Stomach smooth muscle (tissue), 2 donors: ENCODE measurements around the gene EGFL8.

Source experiments
- H3K27ac ChIP-seq: one replicate; pipeline ENCODE4 v1.7.0; 2013; ENCODE audit warnings: mild to moderate bottlenecking, low read length, inconsistent platforms
- H3K27me3 ChIP-seq, 2 donors: one replicate each; pipeline ENCODE4 v1.7.0; 2013; ENCODE audit warnings: low read length in 2 of 2; ENCODE audit not compliant: insufficient read depth in 2 of 2, control insufficient read depth in 1 of 2
- H3K36me3 ChIP-seq, 2 donors: one replicate each; pipeline ENCODE4 v1.7.0; 2013; ENCODE audit warnings: low read length in 2 of 2; ENCODE audit not compliant: control insufficient read depth in 2 of 2, insufficient read depth in 2 of 2
- H3K4me1 ChIP-seq: one replicate; pipeline ENCODE4 v1.7.0; 2013; ENCODE audit warnings: low read length; ENCODE audit not compliant: control insufficient read depth, insufficient read depth
- H3K4me3 ChIP-seq, 2 donors: one replicate each; pipeline ENCODE4 v1.7.0; 2013; ENCODE audit warnings: low read length in 2 of 2
- H3K9ac ChIP-seq, 2 donors: one replicate each; pipeline ENCODE4 v1.7.0; 2013; ENCODE audit warnings: low read length in 2 of 2, mild to moderate bottlenecking in 1 of 2
- H3K9me3 ChIP-seq, 2 donors: one replicate each; pipeline ENCODE4 v1.7.0; 2013; ENCODE audit warnings: low read length in 2 of 2; ENCODE audit not compliant: control insufficient read depth in 2 of 2
- donor health status: healthy.
- donor health status: Pancreatic carcinoma.

Gene EGFL8

DNA sequence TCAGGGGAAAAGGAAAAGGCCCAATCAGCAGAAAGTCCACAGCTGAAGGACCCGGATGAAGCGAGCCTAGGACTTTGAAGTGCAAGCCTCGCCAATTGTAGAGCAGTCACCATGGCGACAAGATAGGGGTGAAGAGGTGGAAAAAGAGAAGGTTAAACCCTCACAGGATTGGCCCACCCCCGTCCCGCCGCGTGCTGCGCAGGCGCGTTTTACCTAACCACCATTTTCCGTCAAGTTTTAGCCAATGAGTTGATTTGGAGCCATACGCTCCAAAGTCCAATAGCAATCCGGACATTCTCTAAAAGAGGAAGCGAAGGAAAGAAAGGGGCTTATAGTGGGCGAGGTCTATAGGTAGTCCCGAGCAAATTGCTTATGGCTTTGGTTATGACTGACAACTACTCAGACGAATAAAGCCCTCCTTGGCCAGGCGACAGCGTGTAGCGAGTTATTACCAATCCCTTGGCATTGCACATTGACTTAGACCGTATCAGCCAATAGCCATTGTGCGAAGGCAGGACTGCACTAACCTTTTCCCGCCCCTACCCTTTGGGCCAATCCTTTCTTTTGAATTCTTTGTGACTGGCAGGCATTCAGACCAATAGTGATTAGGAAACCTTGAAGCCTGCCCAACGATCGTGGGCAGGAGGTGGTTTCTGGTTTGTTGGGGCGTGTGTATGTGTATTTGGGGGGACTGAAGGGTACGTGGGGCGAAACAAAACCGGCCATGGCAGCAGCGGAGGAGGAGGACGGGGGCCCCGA, 13.6 kb downstream of the EGFL8 start, which contains the start of gene RNF5:
TSS of gene RNF5 (plus strand) at position 618 of the 759 bp plus-strand sequence. CDS start at position 725, 107 bp downstream.
- peaks cover 58% of the 10 kb centered on the region for H3K4me1 ChIP-seq
- H3K9ac ChIP-seq = peak within 1 kb of the TSS; percentile 80 to 96
- no peaks in the 10 kb centered on the region for H3K27me3 ChIP-seq
- H3K4me3 ChIP-seq = peak within 1 kb of the TSS; percentile 83 to 98
- peaks cover 7 to 12% of the 10 kb centered on the region in 2 donors for H3K36me3 ChIP-seq
- no peaks in the 10 kb centered on the region for H3K9me3 ChIP-seq
- H3K27ac ChIP-seq = peak within 1 kb of the TSS; percentile 93

DNA sequence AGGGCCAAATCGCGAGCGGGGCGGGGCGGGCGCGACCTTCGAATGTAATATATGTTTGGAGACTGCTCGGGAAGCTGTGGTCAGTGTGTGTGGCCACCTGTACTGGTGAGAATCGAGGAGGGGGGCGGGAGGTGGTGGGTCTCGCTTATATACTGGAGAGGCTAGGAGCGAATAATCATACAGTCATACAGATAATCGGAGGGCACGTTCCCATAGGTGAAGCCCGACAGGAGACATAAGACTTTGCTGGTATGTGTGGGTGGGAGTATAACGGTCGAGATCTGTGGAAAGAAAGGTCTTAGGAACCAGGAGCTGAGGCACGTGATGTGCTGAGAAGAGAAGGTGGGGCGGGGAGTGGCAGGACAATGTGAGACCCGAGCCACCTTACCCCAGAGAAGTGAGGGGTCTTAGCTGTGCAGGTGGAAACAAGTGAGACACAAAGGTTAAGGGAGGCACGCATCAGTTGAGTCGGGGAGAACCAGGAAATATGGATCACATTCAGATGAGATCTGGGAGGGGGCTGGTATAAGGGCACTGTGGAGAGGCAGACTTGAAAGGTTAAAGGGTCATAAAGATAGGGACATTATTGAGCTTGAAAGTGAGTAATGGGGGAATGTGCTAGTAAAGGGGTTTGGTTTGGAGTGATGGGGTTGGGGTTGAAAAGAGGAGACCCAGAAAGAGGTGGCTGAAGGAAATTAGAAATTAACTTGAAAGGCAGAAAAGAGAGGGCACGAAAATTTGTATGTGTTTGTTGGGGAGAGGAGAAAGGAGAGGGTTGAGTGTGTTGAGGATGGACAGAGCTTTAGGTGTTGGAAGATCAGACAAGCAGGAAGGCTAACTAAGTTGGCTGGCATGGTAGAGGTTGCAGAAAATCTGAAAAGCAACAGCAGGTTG, 14.4 kb downstream of the EGFL8 start:
- H3K4me1 ChIP-seq = peaks cover 56% of the 10 kb centered on the region
- no peaks in the 10 kb centered on the region for H3K9me3 ChIP-seq
- peak overlapping the region; percentile 93 for H3K27ac ChIP-seq
- peak overlapping the region; percentile 71 to 96 for H3K9ac ChIP-seq
- peak overlapping the region; percentile 83 to 98 for H3K4me3 ChIP-seq
- H3K27me3 ChIP-seq = no peaks in the 10 kb centered on the region
- H3K36me3 ChIP-seq = peaks cover 13 to 20% of the 10 kb centered on the region in 2 donors

DNA sequence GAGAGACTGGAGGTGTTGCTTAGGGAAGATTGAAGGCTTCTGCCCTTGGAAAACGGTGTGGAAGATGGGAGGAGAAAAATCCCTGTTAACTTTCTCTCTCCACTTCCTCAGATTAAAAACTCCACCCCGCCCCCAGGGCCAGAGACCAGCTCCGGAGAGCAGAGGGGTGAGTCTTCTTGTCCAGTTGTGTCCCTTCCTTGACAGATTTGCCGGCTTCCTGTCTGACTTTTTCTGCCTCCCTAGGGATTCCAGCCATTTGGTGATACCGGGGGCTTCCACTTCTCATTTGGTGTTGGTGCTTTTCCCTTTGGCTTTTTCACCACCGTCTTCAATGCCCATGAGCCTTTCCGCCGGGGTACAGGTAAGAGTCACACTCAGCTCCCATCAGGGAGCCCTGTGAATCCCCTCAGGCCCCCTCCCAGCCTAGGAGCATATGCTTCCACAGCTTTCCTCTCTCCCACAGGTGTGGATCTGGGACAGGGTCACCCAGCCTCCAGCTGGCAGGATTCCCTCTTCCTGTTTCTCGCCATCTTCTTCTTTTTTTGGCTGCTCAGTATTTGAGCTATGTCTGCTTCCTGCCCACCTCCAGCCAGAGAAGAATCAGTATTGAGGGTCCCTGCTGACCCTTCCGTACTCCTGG, 15.5 kb downstream of the EGFL8 start:
- H3K36me3 ChIP-seq = peaks cover 14 to 20% of the 10 kb centered on the region in 2 donors
- peak overlapping the region in 1 of 2 donors; percentile 8 for H3K4me3 ChIP-seq
- peak overlapping the region in 1 of 2 donors; percentile 71 for H3K9ac ChIP-seq
- no peaks in the 10 kb centered on the region for H3K9me3 ChIP-seq
- H3K27me3 ChIP-seq = no peaks in the 10 kb centered on the region
- peaks cover 50% of the 10 kb centered on the region for H3K4me1 ChIP-seq
- peak overlapping the region; percentile 18 for H3K27ac ChIP-seq

DNA sequence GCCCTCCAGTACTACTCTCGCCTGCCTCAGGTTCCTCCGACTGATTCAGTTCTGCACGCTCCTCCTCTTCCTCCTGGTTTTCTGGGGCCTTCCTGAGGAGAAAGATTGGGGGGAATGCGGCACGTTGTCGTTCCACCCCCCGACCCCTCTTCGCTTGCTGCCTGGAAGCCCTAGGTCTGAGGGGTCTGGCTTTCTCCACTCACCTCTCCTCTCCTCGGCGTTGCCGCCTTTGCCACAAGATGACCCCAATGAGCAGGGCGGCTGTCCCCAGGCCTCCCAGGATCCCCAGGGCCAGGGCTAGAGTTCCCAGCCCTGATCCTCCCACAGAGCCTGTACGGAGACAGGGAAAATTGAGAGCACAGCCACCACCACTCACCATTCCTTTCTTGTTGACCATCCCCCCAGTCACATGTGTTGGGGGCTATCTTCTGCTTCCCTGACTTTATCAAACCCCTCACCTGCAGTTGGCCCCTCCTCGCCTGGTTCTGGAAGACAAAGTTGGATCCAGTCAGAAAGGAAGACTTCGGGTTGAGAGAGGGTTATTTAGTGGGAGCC, 16.8 kb downstream of the EGFL8 start:
- H3K4me1 ChIP-seq = peaks cover 44% of the 10 kb centered on the region

DNA sequence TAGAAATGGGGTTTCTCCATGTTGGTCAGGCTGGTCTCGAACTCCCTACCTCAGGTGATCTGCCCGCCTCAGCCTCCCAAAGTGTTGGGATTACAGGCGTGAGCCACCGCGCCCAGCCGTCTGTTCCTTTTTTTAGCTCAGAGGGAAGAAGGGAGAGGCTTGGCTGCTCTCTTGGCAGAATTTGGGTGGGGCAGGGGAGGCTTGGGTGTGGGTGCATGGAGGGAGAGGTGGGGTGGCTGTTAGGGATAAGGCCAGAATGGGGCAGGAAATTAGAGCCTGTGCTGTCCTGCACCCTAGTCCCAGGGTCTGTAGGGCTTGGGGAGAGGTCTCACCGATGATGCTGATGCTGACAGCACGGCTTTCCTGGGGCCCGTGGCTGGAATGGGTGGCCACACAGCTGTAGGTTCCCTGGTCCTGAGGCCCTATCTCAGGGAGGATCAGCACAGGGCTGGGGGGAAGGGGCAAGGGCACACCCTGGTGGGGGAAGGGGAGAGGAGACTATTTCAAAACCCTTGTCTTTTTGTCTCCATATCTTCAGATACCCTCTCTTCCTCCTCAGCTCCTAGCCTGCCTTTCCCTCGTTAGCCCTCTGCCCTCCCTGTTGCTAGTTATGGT, 17.6 kb downstream of the EGFL8 start:
- peaks cover 21 to 25% of the 10 kb centered on the region in 2 donors for H3K36me3 ChIP-seq
- no peak overlapping the region for H3K27ac ChIP-seq
- peaks cover 45% of the 10 kb centered on the region for H3K4me1 ChIP-seq
- no peak overlapping the region for H3K4me3 ChIP-seq
- no peaks in the 10 kb centered on the region for H3K27me3 ChIP-seq
- peak overlapping the region in 1 of 2 donors; percentile 36 for H3K9ac ChIP-seq
- no peaks in the 10 kb centered on the region for H3K9me3 ChIP-seq

More for the DNA sequence above, 16.8 kb downstream of the EGFL8 start:
- Histone ChIP-seq H3K9me3 (no peaks in the 10 kb centered on the region), H3K4me3 (no peak overlapping the region), H3K36me3 (peaks cover 14 to 20% of the 10 kb centered on the region in 2 donors), H3K27ac (no peak overlapping the region), H3K27me3 (no peaks in the 10 kb centered on the region), H3K9ac (no peak overlapping the region)

DNA sequence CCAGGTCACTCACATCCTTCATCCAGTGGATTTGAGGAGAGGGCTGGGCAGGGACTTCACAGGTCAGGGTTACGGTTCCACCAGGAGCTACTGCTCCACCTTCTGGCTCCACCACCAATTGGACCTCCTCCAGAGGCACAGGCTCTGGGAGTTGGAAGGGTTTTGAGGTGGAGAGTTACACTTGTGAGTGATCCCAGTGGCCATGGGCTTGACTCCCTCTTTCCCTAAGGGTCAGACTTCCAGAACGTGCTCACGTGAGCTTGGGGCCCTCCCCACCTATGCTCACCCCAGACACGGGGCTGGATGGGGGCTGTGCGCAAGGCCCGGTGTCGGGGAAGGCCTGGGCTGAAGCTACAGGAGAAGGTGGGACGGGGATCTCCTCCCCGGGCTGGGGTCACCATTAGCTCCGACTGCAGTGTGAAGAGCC, 18.2 kb downstream of the EGFL8 start:
- Histone ChIP-seq H3K9me3 (no peaks in the 10 kb centered on the region), H3K4me3 (no peak overlapping the region), H3K27ac (peak overlapping the region; percentile 60), H3K36me3 (peaks cover 26 to 27% of the 10 kb centered on the region in 2 donors), H3K27me3 (no peaks in the 10 kb centered on the region), H3K4me1 (peaks cover 43% of the 10 kb centered on the region), H3K9ac (peak overlapping the region in 1 of 2 donors; percentile 36)

DNA sequence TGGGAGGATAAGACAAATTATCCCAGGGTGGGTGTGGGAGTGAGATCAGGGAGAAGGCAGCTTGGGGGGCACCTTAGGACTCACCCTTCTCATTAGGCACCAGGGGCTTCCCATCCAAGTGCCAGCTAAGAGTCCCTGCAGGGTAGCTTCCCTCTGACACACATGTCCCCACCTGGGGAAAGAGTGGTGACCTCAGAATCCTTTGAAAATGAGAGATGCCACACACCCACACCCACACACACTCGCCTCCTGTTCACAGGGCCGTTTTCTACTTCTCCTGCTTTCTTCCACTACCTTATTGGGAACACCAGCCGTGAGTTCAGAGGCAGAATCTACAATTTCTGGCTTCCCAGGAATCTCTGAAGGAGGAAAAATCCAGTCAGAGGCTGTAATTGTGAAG, 18.6 kb downstream of the EGFL8 start:
- no peaks in the 10 kb centered on the region for H3K27me3 ChIP-seq
- no peak overlapping the region for H3K4me3 ChIP-seq
- H3K9me3 ChIP-seq = no peaks in the 10 kb centered on the region
- no peak overlapping the region for H3K9ac ChIP-seq
- peak overlapping the region; percentile 60 for H3K27ac ChIP-seq
- peaks cover 44% of the 10 kb centered on the region for H3K4me1 ChIP-seq
- H3K36me3 ChIP-seq = peaks cover 26 to 31% of the 10 kb centered on the region in 2 donors

DNA sequence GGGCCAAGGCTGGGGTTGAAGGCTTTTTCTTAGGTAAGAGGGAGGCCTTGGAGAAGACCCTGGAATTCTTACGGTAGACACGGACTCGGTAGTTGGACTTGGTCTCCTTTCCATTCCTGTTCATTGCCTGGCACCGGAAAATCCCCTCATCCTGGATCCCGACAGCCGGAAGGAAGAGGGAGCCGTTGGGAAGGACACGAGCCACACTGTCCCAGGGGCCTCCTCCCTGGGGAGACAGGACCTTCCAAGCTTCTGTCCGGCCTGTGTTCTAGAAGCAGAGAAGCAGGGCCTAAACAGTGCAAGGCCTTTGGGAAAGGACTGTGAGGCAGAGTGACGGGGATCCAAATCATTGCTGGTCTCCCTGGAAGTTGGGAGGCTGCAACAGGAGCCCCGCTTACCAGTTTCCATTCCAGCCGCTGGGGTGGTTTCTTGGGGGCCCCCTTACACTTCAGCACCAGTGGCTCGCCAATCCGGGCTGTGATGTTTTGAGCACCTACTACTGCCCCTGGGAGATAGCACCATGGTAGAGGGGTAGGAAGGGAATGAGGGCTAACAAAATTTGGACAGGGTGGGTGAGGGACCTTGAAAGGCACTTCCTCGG, 19.2 kb downstream of the EGFL8 start:
- no peak overlapping the region for H3K4me3 ChIP-seq
- no peaks in the 10 kb centered on the region for H3K27me3 ChIP-seq
- peaks cover 49% of the 10 kb centered on the region for H3K4me1 ChIP-seq
- H3K36me3 ChIP-seq = peaks cover 26 to 31% of the 10 kb centered on the region in 2 donors
- no peaks in the 10 kb centered on the region for H3K9me3 ChIP-seq
- peak overlapping the region; percentile 60 for H3K27ac ChIP-seq
- H3K9ac ChIP-seq = peak overlapping the region; percentile 5 to 22

DNA sequence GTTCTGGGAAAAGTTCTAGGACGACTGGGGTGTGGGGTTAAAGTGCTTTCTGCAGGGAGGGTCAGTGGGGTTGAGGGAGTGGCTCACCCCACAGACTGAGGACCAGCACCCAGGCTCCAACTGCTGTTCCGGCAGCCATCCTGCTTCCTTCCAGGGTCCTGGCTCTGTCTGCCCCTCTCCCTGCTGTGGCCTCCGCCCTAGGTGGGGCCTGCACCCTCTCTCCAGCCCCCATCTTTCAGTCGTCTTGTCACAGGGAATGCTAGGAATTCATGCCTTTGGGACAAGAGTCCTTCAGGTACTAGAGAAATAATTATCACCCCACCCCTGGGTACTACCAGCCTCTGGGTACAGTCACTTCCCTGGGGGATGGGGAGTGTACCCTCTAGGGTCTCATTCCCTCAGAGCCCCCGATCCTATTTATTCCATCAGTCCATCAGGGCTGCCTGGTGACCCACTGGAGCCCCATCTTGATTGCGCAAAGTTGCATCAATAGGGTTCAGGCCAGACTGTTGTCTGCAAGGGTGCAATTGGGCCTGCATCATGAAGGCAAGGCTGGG, 19.8 kb downstream of the EGFL8 start, which contains the start of gene AGER:
TSS of gene AGER (minus strand) at position 170 of the 557 bp plus-strand sequence. CDS start at position 139, 31 bp downstream.
- H3K9ac ChIP-seq = peak within 1 kb of the TSS; percentile 5 to 22
- peaks cover 26 to 31% of the 10 kb centered on the region in 2 donors for H3K36me3 ChIP-seq
- no peaks in the 10 kb centered on the region for H3K9me3 ChIP-seq
- no peaks in the 10 kb centered on the region for H3K27me3 ChIP-seq
- H3K4me3 ChIP-seq = no peak within 1 kb of the TSS
- peaks cover 49% of the 10 kb centered on the region for H3K4me1 ChIP-seq
- H3K27ac ChIP-seq = peak within 1 kb of the TSS; percentile 60
